CD4-positive, alpha-beta T cell (primary cell): ENCODE results near the gene C2orf92. TPM values are rescaled to one million over a fixed set of nuclear protein-coding genes. Genes with fewer than 3 reads are reported as not detected.

Experiments used
- ATAC-seq: fragments of 200-7000 bp; cut with Tn5 transposase; one replicate; pipeline ENCODE4 v1.10.0; 2022; ENCODE audit warnings: mild to moderate bottlenecking; ENCODE audit not compliant: poor library complexity
- CTCF ChIA-PET: fragments of 350-600 bp; sonication (Branson Sonifier 250); formaldehyde crosslinking; loops from one replicate; lab custom pipeline; 2021; ENCODE audit warnings: antibody characterized with exemption, inconsistent platforms; lab: Charles Lee
- POLR2A ChIA-PET: fragments of 350-600 bp; sonication (Branson Sonifier 250); formaldehyde crosslinking; loops from one replicate; lab custom pipeline; 2021; ENCODE audit warnings: antibody characterized with exemption, inconsistent platforms; lab: Charles Lee
- DNase-seq, 14 experiments: peaks; one replicate each; pipeline ENCODE4 v3.0.0-alpha.2; 2013 to 2020; ENCODE audit warnings: mixed read lengths in 2 of 14
- H3K27ac ChIP-seq, 2 donors: one replicate each; pipeline versions ENCODE4 v1.5.1 to v1.7.0; 2013; ENCODE audit warnings: low read length in 2 of 2, low read depth in 1 of 2, mild to moderate bottlenecking in 1 of 2
- H3K27me3 ChIP-seq, 2 experiments: 1 replicate in 1 of 2; 2 replicates in 1 of 2; pipeline versions ENCODE4 v1.6.1 to v1.7.0; 2013; ENCODE audit warnings: low read length in 2 of 2, control low read depth in 1 of 2, mild to moderate bottlenecking in 1 of 2, moderate library complexity in 1 of 2; ENCODE audit not compliant: insufficient read depth in 2 of 2, control insufficient read depth in 1 of 2
- H3K36me3 ChIP-seq: one replicate; pipeline ENCODE4 v1.6.1; 2013; ENCODE audit warnings: low read length, control low read depth; ENCODE audit not compliant: insufficient read depth
- H3K4me1 ChIP-seq: one replicate; pipeline ENCODE4 v1.6.1; 2013; ENCODE audit warnings: low read length, control low read depth; ENCODE audit not compliant: insufficient read depth
- H3K4me3 ChIP-seq: one replicate; pipeline ENCODE4 v1.5.1; 2013; ENCODE audit warnings: mild to moderate bottlenecking, low read length, moderate library complexity
- H3K9me3 ChIP-seq, 2 experiments: 1 replicate in 1 of 2; 2 replicates in 1 of 2; pipeline versions ENCODE4 v1.6.1 to v1.7.0; 2013; ENCODE audit warnings: low read length in 2 of 2, mild to moderate bottlenecking in 2 of 2, control low read depth in 1 of 2, moderate library complexity in 1 of 2; ENCODE audit not compliant: control insufficient read depth in 1 of 2, insufficient read depth in 1 of 2
- H3K27ac Mint-ChIP-seq: one replicate; pipeline ENCODE4 v1.8.0; 2020; ENCODE audit warnings: mixed read lengths
- H3K27me3 Mint-ChIP-seq: one replicate; pipeline ENCODE4 v1.8.0; 2021; ENCODE audit warnings: mixed read lengths
- H3K36me3 Mint-ChIP-seq: one replicate; pipeline ENCODE4 v1.8.0; 2021; ENCODE audit warnings: low read depth, mixed read lengths
- H3K4me1 Mint-ChIP-seq: one replicate; pipeline ENCODE4 v1.8.0; 2021; ENCODE audit warnings: low read depth, mixed read lengths
- H3K4me3 Mint-ChIP-seq: one replicate; pipeline ENCODE4 v1.8.0; 2020; ENCODE audit warnings: mild to moderate bottlenecking, mixed read lengths
- H3K9me3 Mint-ChIP-seq: one replicate; pipeline ENCODE4 v1.8.0; 2020; ENCODE audit warnings: mixed read lengths
- CTCF ChIP-seq: fragments of 200-600 bp; IDR thresholded peaks from one replicate; pipeline ENCODE4 v1.8.0; 2022; ENCODE audit warnings: antibody characterized with exemption, mild to moderate bottlenecking
- intact Hi-C, 2 experiments: fragments of 100-400 bp; cut with DNase I in 1 of 2; cut with micrococcal nuclease in 1 of 2; formaldehyde crosslinking; loops; one replicate each; pipeline versions ENCODE4 v1.15.1 to v1.9.0; 2023 to 2025; cut with DNase I, micrococcal nuclease
- total RNA-seq, 174 experiments: library from RNA in 2 of 174; stranded (reverse) in 2 of 174; gene quantifications; one replicate each; pipeline ENCODE4 v1.2.3 and lab custom pipeline; 2021 to 2026

Gene C2orf92
- total RNA-seq, 2 experiments from 2014 or later, result 12.4 to 13.4 TPM

DNA sequence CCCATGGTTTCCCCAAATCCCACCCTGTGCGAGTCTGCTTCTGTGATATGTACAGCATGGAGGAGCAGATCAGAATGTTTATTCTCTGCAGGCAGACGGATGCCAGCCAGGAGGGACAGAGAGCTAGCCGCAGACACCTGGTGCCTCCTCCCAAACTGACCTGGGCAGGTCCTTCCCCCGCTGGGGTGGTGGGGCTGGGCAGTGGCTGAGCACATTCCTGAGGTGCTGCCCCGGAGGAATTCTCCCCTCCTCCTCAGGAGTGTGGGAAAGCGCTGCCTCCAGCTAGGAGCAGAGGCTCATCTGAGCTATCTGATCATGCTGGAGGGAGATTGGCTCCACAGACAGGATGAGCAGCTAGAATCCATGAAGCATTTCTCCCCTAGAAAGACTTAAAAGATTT, 21.7 kb downstream of the C2orf92 start:
- Mint-ChIP-seq H3K9me3 (no peaks in the 10 kb centered on the region), H3K27ac (no peak overlapping the region), H3K36me3 (no peaks in the 10 kb centered on the region), H3K4me1 (no peaks in the 10 kb centered on the region), H3K4me3 (no peak overlapping the region), H3K27me3 (no peaks in the 10 kb centered on the region)
- ATAC-seq (no peak), DNase-seq (no peak)
- intact Hi-C loops, result loop anchor here in 1 of 2 experiments (10.0 kb wide), 2 partner anchors 46 to 1626 kb away; partner anchors contain the start of gene COX5B
- H3K36me3 ChIP-seq, result no peaks in the 10 kb centered on the region
- no peaks in the 10 kb centered on the region for H3K27me3 ChIP-seq
- H3K4me3 ChIP-seq, result no peak overlapping the region
- POLR2A ChIA-PET, result no interaction called here
- no peak for TF ChIP-seq CTCF
- no peaks in the 10 kb centered on the region for H3K9me3 ChIP-seq
- no peaks in the 10 kb centered on the region for H3K4me1 ChIP-seq
- no peak overlapping the region for H3K27ac ChIP-seq
- CTCF ChIA-PET, result interaction anchor here (1.1 to 1.5 kb wide), 2 partner anchors 57 to 100 kb away, joined by 3 read pairs; no protein-coding TSS in a partner anchor

DNA sequence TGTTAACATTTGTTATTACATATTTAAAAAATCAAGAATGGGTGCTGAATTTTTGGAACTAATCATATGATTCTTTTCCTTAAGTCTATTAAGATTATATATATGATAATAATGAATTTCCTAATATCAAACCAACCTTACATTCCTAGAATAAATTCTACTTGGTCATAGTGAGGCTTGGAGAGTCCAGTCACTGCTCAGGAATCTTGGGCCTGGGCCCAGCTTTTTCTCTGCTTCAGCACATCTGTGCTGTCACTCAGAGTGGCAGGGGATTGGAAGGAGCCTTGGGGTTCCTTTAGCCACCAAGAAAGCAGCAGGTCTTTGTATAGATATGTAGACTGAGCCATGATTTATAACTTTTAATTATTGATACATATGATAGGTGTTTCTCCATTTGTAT, 24.0 kb downstream of the C2orf92 start:
- H3K27me3 ChIP-seq, result no peaks in the 10 kb centered on the region
- ChIA-PET CTCF (no interaction called here), POLR2A (no interaction called here)
- no peak for ATAC-seq
- H3K9me3 ChIP-seq, result no peaks in the 10 kb centered on the region
- peaks cover 4% of the 10 kb centered on the region for H3K27me3 Mint-ChIP-seq
- H3K36me3 Mint-ChIP-seq, result no peaks in the 10 kb centered on the region
- H3K27ac Mint-ChIP-seq, result no peak overlapping the region
- no peaks in the 10 kb centered on the region for H3K36me3 ChIP-seq
- no peak overlapping the region for H3K4me3 ChIP-seq
- intact Hi-C loops, result loop anchor here in 1 of 2 experiments (10.0 kb wide), 2 partner anchors 49 to 1629 kb away; partner anchors contain the start of gene COX5B
- no peak for TF ChIP-seq CTCF
- H3K4me1 ChIP-seq, result peaks cover 2% of the 10 kb centered on the region
- H3K4me1 Mint-ChIP-seq, result peaks cover 5% of the 10 kb centered on the region
- no peak for DNase-seq
- no peak overlapping the region for H3K27ac ChIP-seq
- no peaks in the 10 kb centered on the region for H3K9me3 Mint-ChIP-seq
- H3K4me3 Mint-ChIP-seq, result no peak overlapping the region

DNA sequence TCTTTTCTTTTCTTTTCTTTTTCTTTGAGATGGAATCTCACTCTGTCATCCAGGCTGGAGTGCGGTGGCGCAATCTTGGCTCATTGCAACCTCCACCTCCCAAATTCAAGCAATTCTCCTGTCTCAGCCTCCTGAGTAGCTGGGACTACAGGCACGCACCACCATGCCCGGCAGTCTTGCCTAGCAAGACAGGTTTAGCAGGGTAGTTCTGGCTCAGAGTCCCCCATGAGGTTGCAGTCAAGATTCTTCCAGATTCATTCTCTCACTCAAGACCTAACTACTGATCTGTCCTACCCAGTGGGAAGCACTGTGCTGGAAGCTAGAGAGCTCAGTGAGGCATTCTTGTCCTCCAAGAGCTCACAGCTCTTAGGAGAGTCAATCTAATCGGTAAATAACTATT, 26.2 kb downstream of the C2orf92 start:
- no peak overlapping the region for H3K27ac Mint-ChIP-seq
- H3K27me3 Mint-ChIP-seq, result peaks cover 4% of the 10 kb centered on the region
- ChIA-PET POLR2A (interaction anchor here (2.7 to 3.8 kb wide), 3 partner anchors 32 to 105 kb away, joined by 7 to 37 read pairs (median 24); partner anchors contain the start of genes ACTR1B, ANKRD36B and COX5B), CTCF (interaction anchor here (6.2 kb wide), 1 partner anchor 105 kb away, joined by 108 read pairs; the partner anchor contains the start of gene ANKRD36B)
- intact Hi-C loops, result loop anchor here in 1 of 2 experiments (2.0 to 10.0 kb wide), 3 partner anchors 29 to 1631 kb away; partner anchors contain the start of gene COX5B
- ATAC-seq, result no peak
- no peak overlapping the region for H3K4me3 Mint-ChIP-seq
- TF ChIP-seq CTCF, result no peak
- Histone ChIP-seq H3K27ac (no peak overlapping the region), H3K9me3 (no peaks in the 10 kb centered on the region), H3K27me3 (no peaks in the 10 kb centered on the region), H3K36me3 (no peaks in the 10 kb centered on the region), H3K4me1 (peaks cover 2% of the 10 kb centered on the region), H3K4me3 (no peak overlapping the region)
- no peaks in the 10 kb centered on the region for H3K9me3 Mint-ChIP-seq
- no peak for DNase-seq
- H3K36me3 Mint-ChIP-seq, result no peaks in the 10 kb centered on the region
- H3K4me1 Mint-ChIP-seq, result peaks cover 11% of the 10 kb centered on the region
